ENCODE data around the gene TRUB2.
"Not testable (repeated sequence)": the region's sequence is repeated elsewhere in the genome, so short reads cannot be mapped to it uniquely, and the experiment has no call there.

The TRUB2 gene

GRCh38 chr9:128285033-128285784, 37.0 kb downstream of the TRUB2 start:
- in situ Hi-C loops (cut with HindIII; ENCODE audit: low pct_unique_long_range_greater_than_20kb, low sequenced_read_pairs) = no loop called here
- TF ChIP-seq JUND (IDR thresholded peaks at IDR 0.05; ENCODE audit: low read depth) = no peak
- no peak for DNase-seq (ENCODE audit: low read depth in 1 of 2, low spot score in 1 of 2)

DNA sequence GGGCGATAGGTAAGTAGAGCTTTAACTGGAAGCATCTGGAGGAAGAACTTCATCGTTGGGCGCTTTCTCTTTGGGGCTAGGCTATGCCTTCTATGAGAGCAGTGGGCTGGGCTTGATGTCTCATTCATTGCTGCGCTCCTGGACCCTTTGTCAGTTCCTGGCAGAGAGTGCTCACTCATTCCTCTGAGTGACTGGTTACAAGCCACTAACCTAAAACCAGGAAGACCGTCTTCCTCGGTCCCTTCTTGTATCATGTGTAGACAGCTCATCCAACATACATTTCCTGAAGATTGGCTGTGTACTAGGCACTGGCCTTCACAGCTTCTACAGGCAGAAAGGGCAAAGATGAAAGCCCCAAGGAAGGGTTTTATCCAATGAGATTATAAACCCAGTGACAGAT, 39.7 kb downstream of the TRUB2 start:
- in situ Hi-C loops (cut with HindIII; ENCODE audit: low pct_unique_long_range_greater_than_20kb, low sequenced_read_pairs) = no loop called here
- TF ChIP-seq JUND (IDR thresholded peaks at IDR 0.05; ENCODE audit: low read depth) = no peak
- no peak for DNase-seq (ENCODE audit: low read depth in 1 of 2, low spot score in 1 of 2)

- no peak for TF ChIP-seq JUND (IDR thresholded peaks at IDR 0.05; ENCODE audit: low read depth)
- no peak for DNase-seq (ENCODE audit: low read depth in 1 of 2, low spot score in 1 of 2)
- in situ Hi-C loops (cut with HindIII; ENCODE audit: low pct_unique_long_range_greater_than_20kb, low sequenced_read_pairs) = no loop called here
Observed at GRCh38 chr9:128280084-128280622, 42.1 kb downstream of the TRUB2 start.

GRCh38 chr9:128279088-128280073, 42.9 kb downstream of the TRUB2 start:
- DNase-seq (ENCODE audit: low read depth in 1 of 2, low spot score in 1 of 2); in situ Hi-C loops (cut with HindIII; ENCODE audit: low pct_unique_long_range_greater_than_20kb, low sequenced_read_pairs): not testable (repeated sequence)

DNA sequence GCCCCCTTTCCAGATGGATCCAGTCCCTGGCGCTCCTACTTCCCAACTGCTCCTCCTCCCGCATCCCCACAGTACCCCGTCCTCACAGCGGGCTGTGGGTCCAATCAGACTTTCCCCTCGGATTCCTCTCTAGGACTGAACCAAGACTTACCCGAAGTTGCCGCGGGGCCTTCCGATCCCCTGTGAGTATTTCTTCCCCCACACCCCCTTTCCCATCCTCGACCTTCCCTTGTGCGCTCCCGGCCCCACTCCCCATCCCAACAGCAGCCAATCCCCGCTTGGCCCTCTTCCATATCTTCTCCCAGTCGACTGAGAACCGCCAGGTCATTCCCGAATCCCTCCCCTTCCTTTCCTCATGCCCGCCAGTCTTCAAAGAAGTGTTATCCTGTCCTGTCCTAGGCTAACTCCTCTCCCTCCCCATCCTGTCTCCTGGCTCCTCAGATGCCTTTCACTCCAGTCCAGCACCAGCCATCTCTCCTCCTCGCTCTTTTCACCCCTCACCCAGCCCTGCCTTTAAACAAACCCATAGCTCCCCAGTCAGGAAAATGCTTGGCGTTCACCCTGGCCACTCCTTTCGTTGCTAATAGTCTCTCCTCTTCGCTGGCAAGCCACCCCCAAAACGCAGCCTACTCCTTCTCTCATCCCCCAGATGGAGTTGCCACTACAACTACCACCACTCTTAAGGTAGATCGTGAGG, 45.5 kb downstream of the TRUB2 start:
- in situ Hi-C loops (cut with HindIII; ENCODE audit: low pct_unique_long_range_greater_than_20kb, low sequenced_read_pairs) = no loop called here
- DNase-seq (ENCODE audit: low read depth in 1 of 2, low spot score in 1 of 2) = no peak
- no peak for TF ChIP-seq JUND (IDR thresholded peaks at IDR 0.05; ENCODE audit: low read depth)

DNA sequence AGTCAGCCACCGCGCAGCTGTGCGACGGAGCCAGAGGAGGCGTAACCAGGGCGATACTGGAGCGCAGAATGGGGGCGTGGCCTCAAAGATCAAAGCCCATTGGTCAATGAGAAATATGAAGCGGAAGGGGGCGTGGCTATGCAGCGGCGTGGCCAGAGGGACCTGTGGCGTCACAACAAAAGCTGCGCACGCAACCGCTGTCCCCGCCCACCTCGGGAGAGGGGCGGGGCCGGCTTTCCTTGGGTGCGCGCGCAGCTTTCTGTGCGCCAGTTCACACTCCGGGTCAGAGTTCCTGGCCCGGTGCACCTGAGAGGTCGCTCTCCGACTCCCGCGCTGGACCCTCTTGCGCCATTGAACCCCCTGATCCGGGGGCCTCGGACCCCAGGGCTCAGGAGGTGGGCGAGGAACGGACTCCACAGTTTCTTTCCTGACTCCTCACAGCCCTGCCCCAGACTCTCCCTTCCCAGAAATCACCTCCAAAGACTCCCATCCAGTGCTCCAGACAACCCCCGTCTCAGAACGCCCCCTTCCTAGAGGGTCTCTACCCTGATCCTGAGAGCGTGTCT, 46.2 kb downstream of the TRUB2 start, which contains the start of gene SWI5:
TSS of gene SWI5 (plus strand) at position 269 of the 566 bp plus-strand sequence.
- peak; percentile 99 to 100 for DNase-seq (ENCODE audit: low read depth in 1 of 2, low spot score in 1 of 2)
- no peak for TF ChIP-seq JUND (IDR thresholded peaks at IDR 0.05; ENCODE audit: low read depth)
- in situ Hi-C loops (cut with HindIII; ENCODE audit: low pct_unique_long_range_greater_than_20kb, low sequenced_read_pairs) = no loop called here

DNA sequence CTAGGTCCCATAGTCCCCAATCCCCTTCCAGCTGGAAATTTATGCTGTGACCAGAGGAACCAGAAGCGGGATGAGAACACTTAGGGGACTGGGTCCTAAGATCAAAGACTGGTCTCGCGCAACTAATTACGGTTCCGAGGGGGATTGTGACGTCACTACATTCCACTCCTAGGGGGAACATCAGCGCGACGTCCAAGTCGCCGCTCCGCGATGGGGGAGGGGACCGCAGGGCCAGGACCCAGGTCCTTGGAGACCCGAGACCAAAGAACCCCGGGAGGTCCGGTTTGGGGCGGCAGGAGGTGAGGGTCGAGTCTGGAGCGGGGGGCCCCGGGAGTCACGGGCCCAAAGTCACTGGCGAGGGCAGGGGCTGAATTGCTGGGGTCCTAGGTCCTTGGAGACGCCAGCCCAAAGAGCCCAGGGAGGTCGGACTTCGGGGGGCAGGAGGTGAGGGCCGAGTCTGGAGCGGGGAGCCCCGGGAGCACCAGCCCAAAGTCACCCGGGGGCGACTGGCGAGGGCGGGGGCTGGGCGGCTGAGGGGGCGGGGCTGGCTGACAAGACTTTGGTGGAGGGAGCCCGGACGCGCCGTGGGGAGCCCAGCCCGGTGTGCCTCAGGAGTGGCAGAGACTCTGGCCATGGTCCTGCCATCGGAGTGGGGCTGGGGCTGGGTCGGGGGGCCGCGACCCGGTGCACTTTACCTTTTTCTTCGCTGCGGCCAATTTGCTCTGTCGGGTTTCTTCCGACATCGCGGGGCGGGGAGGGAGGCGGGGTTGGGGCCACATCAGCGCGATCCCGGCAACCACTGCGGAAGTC, 46.8 kb downstream of the TRUB2 start, which contains the start of gene GOLGA2:
TSS of gene GOLGA2 (minus strand) at position 810 of the 810 bp plus-strand sequence. CDS start at position 779, 31 bp downstream.
- TF ChIP-seq JUND (IDR thresholded peaks at IDR 0.05; ENCODE audit: low read depth) = no peak
- DNase-seq (ENCODE audit: low read depth in 1 of 2, low spot score in 1 of 2) = peak; percentile 60 to 67
- in situ Hi-C loops (cut with HindIII; ENCODE audit: low pct_unique_long_range_greater_than_20kb, low sequenced_read_pairs) = no loop called here

GRCh38 chr9:128274245-128274644, 48.0 kb downstream of the TRUB2 start:
- no peak for DNase-seq (ENCODE audit: low read depth in 1 of 2, low spot score in 1 of 2)
- in situ Hi-C loops (cut with HindIII; ENCODE audit: low pct_unique_long_range_greater_than_20kb, low sequenced_read_pairs) = no loop called here
- no peak for TF ChIP-seq JUND (IDR thresholded peaks at IDR 0.05; ENCODE audit: low read depth)

DNA sequence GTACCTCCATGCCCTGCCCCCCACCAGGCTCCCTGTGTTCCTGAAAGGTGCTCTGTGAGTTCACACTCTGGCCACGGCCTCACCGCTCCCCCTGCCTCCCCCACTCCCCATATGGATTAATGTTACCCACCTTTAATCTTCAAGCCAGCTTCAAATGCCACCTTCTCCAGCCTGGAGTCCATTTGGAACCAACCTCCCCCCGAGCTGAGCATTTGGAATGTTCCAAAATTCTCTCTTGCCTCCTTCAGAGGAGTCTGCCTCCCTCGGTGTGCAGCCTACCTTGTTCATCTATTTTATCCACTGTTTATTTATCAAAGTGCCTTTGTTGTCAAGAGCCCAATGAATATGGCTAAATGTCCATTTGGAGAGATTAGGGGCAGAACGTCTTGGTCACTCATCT, 50.7 kb downstream of the TRUB2 start:
- no peak for TF ChIP-seq JUND (IDR thresholded peaks at IDR 0.05; ENCODE audit: low read depth)
- DNase-seq (ENCODE audit: low read depth in 1 of 2, low spot score in 1 of 2) = peak in 1 of 2 experiments; percentile 61

DNA sequence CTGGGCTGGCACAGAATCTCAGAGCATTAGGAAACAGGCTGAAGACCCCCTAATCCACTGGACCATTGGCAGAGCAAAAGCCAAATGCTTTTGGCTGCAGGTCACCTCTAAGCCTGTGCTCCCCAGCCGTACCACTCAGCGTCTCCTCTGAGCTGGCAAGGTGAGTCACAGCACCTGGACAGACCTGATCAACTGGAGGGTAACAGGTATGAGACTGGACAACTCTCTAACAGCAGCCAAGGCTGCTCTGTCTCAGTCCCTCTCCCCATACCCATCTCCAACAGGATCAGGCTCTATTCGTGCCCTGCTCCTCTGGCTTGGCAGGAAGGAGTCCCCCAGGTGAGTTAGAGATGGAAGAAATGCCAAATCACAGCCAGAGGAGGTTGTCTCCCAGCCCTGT, 51.1 kb downstream of the TRUB2 start:
- no peak; the same call in 1 of the 2 replicates for TF ChIP-seq JUND (IDR thresholded peaks at IDR 0.05; ENCODE audit: low read depth)
- peak; percentile 81 to 95 for DNase-seq (ENCODE audit: low read depth in 1 of 2, low spot score in 1 of 2)
- in situ Hi-C loops (cut with HindIII; ENCODE audit: low pct_unique_long_range_greater_than_20kb, low sequenced_read_pairs) = no loop called here

More for the DNA sequence above, 50.7 kb downstream of the TRUB2 start:
- in situ Hi-C loops (cut with HindIII; ENCODE audit: low pct_unique_long_range_greater_than_20kb, low sequenced_read_pairs) = no loop called here

Data from T47D (cell line).